ENCODE measurements around the gene SYNM.

Gene SYNM

DNA sequence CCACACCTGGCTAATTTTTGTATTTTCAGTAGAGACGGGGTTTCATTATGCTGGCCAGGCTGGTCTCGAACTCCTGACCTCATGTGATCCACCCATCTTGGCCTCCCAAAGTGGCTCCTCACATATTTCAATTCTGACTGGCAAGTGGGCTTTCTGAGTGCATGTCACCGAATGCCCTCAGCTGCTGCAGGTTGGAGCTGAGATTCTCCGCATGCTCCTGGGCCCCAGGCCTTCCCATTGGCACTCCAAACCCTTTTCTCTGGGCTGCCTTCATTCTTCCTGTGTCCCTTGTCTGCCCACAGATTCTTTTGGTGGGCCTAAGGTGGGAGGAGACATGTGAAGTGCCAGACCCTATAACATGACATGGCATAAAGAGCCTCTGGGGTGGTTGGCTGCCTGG lies 67.3 kb downstream of the SYNM start:
- DNase-seq = no peak

DNA sequence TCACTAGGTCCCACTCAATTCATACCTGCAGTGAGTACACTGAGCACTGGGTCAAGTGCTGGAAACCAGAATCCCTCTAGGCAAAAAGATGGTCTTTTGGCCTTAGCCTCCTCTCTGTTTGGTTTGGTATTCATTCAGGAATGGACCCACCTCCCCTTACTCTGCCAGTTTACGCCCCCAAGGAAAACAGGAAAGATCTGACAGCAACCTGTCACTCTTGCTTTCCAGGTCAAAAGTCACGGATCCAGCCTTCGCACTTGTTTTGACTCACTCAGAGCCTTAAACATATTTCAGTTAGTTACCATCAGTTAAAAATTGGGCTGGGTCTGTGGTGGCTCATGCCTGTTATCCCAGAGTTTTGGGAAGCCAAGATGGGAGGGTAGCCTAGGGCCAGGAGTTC lies 68.1 kb downstream of the SYNM start:
- DNase-seq = no peak

DNA sequence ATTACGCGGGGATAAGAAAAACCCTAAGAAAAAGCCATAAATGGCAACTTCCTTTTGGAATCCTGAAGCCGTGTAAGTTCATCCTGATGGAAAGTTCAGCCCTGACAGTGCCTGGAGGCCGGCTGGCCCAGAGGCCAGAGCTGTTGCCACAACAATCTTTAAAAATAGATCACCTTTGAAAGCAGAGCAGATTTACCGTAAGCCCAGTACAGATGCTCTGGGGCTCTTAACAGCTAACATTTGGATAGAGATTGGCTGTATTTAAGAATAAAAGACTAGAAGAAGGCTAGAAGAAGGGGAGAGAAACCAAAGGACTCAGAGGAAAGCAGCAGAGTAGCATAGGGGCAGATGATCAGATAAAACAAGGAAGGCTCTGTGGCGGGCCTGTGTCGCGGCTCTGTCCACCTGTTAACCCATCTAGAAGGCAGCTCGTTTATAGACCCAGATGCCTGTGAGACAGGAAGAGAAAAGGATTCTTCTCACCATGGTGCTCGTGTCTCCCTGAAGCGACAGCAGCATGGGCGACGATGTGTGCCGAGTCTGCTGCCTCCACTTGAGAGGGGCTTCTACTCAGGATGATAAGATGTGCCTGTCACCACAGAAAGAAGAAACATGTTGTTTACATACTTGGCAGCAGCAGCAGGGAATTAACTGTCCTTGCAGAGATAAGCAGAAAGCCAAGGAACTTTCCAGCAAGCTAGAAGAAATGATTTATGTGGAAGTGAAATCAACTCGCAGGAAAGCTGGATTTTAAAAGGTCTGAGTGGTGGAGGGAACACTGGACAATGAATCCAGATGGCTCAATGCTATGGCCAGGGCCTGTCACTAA lies 69.9 kb downstream of the SYNM start:
- no peak for DNase-seq

GRCh38 chr15:99176757-99177156 lies 71.9 kb downstream of the SYNM start:
- DNase-seq = no peak

DNA sequence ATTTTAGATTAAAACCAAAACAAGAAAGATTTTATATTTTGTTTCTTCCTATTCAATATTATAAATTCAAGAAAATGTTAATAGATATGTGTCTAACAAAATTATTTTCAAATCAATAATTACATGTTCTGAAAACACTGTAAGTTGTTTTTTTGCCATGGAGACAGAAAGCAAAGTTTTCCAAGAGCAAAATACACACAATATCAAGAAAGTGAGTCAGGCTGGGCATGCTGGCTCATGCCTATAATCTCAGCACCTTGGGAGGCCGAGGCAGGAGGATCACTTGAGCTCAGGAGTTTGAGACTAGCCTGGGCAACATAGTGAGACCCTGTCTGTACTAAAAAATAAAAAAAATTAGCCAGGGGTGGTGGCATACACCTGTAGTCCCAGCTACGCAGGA lies 72.8 kb downstream of the SYNM start:
- DNase-seq = no peak

DNA sequence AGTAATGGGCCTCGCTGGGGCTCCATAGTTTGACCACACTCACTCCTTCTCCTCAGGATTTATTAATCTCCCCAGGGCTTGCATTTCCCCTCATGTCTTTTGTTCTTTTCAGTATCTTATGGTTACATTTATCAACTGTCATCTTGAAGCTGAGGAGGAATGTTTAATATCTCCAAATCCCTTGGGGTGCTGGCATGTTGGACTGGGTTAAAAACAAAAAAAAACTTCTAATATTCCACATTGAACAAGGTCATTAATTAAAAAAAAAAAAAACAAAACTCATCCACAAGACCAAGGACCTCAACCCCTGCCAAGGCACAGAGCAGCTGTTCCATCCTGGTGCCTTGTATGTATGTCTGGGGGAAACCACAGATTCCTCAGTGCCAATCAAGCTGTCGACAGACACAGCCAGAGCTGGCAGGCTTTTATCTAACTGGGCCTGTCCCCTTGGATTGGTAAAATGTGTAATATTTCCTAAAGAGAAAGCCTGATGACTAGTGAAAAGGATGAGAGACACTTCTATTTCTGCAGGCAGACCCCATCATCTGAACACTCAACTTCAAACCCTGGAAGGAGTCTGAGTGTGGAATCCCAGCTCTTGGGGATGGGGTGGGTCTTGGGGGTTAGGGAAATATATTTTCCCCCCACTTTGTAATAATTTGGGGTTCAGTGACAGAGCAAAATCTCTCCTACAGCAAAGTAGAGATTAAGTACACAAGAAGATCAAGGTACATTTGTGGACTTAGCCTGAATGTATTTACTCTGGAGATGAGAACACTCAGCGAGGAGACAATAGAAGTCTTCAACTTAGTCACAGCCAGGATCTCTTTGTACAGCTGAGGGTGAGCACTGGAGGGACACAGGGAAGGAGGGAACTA lies 75.4 kb downstream of the SYNM start:
- DNase-seq = no peak

GRCh38 chr15:99180964-99181306 lies 76.1 kb downstream of the SYNM start:
- DNase-seq = no peak

- no peak for DNase-seq
Measured at GRCh38 chr15:99181545-99181971, 76.7 kb downstream of the SYNM start.

GRCh38 chr15:99182791-99183190 lies 77.9 kb downstream of the SYNM start:
- no peak for DNase-seq
